Kidney (tissue), 14 donors: Measurements from ENCODE around the gene FAM186B. TPM values are rescaled to one million over a fixed set of nuclear protein-coding genes. Genes with fewer than 3 reads are reported as not detected.

Experiments
- DNase-seq, 5 donors: peaks; one replicate each; pipeline ENCODE4 v3.0.0-alpha.2; 2013 to 2020
- FAIRE-seq: peaks from 2 replicates; lab custom pipeline; 2012; peaks lifted over from hg19 to GRCh38; lab: Jason Lieb, UNC
- H3K27ac ChIP-seq, 2 donors: one replicate each; pipeline ENCODE4 v1.7.0; 2013; ENCODE audit warnings: low read depth in 2 of 2, low read length in 2 of 2, inconsistent platforms in 1 of 2
- H3K27me3 ChIP-seq: one replicate; pipeline ENCODE4 v1.7.1; 2013; ENCODE audit warnings: low read length, inconsistent platforms; ENCODE audit not compliant: control insufficient read depth, insufficient read depth
- H3K36me3 ChIP-seq, 3 donors: one replicate each; pipeline versions ENCODE4 v1.7.0 to v1.7.1; 2013; ENCODE audit warnings: low read length in 3 of 3, control low read depth in 1 of 3, inconsistent platforms in 1 of 3; ENCODE audit not compliant: insufficient read depth in 3 of 3, control insufficient read depth in 2 of 3
- H3K4me1 ChIP-seq, 3 donors: one replicate each; pipeline versions ENCODE4 v1.7.0 to v1.7.1; 2013; ENCODE audit warnings: low read length in 3 of 3, inconsistent platforms in 1 of 3, low read depth in 1 of 3; ENCODE audit not compliant: control insufficient read depth in 2 of 3, insufficient read depth in 2 of 3
- H3K4me3 ChIP-seq, 3 donors: one replicate each; pipeline versions ENCODE4 v1.7.0 to v1.8.1; 2013; ENCODE audit warnings: low read length in 3 of 3, control low read depth in 1 of 3, inconsistent platforms in 1 of 3
- H3K9ac ChIP-seq, 3 donors: one replicate each; pipeline versions ENCODE4 v1.7.0 to v1.7.1; 2013; ENCODE audit warnings: low read length in 3 of 3, control low read depth in 1 of 3, inconsistent platforms in 1 of 3
- H3K9me3 ChIP-seq, 3 donors: one replicate each; pipeline versions ENCODE4 v1.7.0 to v1.7.1; 2013; ENCODE audit warnings: low read length in 3 of 3, control low read depth in 1 of 3, inconsistent platforms in 1 of 3; ENCODE audit not compliant: control insufficient read depth in 2 of 3, insufficient read depth in 1 of 3
- intact Hi-C: fragments of 100-400 bp; cut with DNase I; formaldehyde crosslinking; loops from one replicate; pipeline ENCODE4 v1.11.1; 2022
- polyA plus RNA-seq: library from polyadenylated mRNA; stranded (reverse); fragments of 350-450 nt; fragmentation: Illumina TruSeq; extraction: RNeasy Lipid Tissue Mini Kit (QIAGEN cat#74804); gene quantifications from one replicate; pipeline ENCODE4 v1.2.3, GENCODE V29; 2014; ENCODE audit warnings: low read depth, low replicate concordance; ENCODE audit not compliant: insufficient read depth
- total RNA-seq: library from RNA; stranded (reverse); fragmentation: NEBNext Ultra II Directional; extraction: Animal tissue kit (Norgen Biotek cat#: 25700); gene quantifications from one replicate; pipeline ENCODE4 v1.2.1, GENCODE V29; 2021
- TF ChIP-seq, protein P1 (sequence below): IDR thresholded peaks from 3 replicates; pipeline ENCODE4 v1.5.1; 2012; ENCODE audit warnings: mild to moderate bottlenecking, moderate library complexity, borderline replicate concordance; ENCODE audit not compliant: insufficient read depth; ENCODE audit errors: extremely low read depth
- donor health status: control.
- donor health status: control.
- donor health status: control.
- donor health status: control.
- donor health status: control.
- donor health status: DM: yes; HTN: yes; CAD: no.
- donor health status: Normal renal cell carcinoma (clear cell type).

The FAM186B gene
- total and polyA plus RNA-seq, 2 donors from 2014 or later: 0.34 to 0.85 TPM

DNA sequence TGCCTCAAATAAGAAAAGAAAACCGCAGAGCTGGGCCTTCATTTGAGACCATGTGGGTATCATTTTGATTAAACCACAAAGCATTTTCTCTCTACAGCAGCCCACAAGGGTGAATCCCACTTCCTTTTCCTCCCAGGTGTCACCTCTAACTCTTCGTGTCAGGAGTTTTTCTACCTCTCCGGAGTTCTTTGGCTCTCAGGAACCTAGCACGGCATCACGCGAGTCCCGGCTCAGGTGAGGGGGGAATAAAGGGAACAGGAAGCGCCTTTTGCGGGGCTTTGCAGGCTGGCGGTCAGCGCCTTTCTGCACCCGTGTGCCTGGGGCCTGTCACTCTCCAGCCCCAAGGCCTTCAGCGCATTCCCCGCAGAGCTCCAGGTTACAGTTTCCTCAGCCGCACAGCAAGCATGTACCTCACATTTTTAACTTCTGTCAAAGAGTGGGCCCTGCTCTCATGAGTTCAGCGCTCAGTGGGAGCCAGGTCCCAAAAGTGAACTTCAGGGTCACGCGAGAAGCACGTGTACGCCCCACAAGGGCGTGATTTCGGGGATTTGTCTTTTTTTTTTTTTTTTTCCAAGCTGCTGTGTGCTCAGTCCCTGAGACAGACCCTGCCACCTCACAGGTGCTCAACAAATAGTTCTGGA lies 17.2 kb upstream of the FAM186B start:
- FAIRE-seq: no peak
- peak in 1 of 5 donors; percentile 64 for DNase-seq
- intact Hi-C loops: no loop called here

DNA sequence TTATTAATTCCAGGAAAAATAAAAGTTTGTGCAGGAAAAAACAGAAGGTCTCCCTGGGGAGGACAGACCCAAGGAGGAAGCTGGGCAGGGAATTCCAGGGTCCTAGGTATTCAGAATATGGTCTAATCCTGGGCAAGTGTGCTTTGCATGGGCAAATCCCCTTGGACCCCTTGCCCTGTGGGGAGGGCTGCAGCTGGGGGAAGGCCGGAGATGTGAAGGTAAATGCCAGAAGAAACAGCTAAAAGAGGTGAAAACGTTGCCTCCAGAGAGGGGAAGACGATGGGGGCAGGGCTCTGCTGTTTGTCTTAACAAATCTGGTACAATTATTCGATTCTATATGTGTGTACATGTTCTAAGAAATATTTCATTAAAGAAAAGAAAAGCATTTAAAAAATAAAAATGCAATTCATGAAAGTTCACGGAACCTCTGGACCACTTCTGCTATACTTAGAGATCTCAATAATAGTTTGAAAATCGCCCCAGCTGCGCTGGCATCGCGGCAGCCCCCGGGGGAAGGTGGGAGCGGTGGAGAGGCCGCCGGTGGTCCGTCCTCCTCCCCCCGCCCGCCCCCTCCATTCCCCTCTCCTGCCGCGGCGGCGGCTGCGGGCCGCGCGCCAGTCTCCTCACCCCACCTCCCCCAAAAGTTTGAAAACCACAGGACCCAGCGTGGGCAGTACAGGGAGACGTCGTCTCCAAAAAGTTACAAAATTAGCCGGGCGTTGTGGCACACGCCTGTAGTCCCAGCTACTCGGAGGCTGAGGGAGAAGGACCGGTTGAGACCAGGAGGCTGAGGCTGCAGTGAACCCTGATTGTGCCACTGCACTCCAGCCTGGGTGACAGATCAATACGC lies 16.4 kb upstream of the FAM186B start:
- peak overlapping the region in 1 of 2 donors; percentile 66 for H3K27ac ChIP-seq
- peak in 1 of 5 donors; percentile 26 for DNase-seq
- H3K9me3 ChIP-seq: no peaks in the 10 kb centered on the region
- H3K36me3 ChIP-seq: no peaks in the 10 kb centered on the region
- H3K4me1 ChIP-seq: peaks cover 3 to 6% (median 4%) of the 10 kb centered on the region in 3 donors
- FAIRE-seq: no peak
- TF ChIP-seq, protein P1, sequence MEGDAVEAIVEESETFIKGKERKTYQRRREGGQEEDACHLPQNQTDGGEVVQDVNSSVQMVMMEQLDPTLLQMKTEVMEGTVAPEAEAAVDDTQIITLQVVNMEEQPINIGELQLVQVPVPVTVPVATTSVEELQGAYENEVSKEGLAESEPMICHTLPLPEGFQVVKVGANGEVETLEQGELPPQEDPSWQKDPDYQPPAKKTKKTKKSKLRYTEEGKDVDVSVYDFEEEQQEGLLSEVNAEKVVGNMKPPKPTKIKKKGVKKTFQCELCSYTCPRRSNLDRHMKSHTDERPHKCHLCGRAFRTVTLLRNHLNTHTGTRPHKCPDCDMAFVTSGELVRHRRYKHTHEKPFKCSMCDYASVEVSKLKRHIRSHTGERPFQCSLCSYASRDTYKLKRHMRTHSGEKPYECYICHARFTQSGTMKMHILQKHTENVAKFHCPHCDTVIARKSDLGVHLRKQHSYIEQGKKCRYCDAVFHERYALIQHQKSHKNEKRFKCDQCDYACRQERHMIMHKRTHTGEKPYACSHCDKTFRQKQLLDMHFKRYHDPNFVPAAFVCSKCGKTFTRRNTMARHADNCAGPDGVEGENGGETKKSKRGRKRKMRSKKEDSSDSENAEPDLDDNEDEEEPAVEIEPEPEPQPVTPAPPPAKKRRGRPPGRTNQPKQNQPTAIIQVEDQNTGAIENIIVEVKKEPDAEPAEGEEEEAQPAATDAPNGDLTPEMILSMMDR: no peak
- peak overlapping the region; percentile 21 to 94 (median 80) for H3K9ac ChIP-seq
- intact Hi-C loops: no loop called here
- H3K27me3 ChIP-seq: no peaks in the 10 kb centered on the region
- H3K4me3 ChIP-seq: peak overlapping the region; percentile 39 to 89 (median 74)

More for the DNA sequence above, 17.2 kb upstream of the FAM186B start:
- peak overlapping the region; percentile 67 to 89 (median 74) for H3K4me3 ChIP-seq
- H3K27me3 ChIP-seq: no peaks in the 10 kb centered on the region
- H3K36me3 ChIP-seq: no peaks in the 10 kb centered on the region
- H3K9me3 ChIP-seq: no peaks in the 10 kb centered on the region
- peak overlapping the region; percentile 62 to 66 for H3K27ac ChIP-seq
- peak overlapping the region; percentile 52 to 94 (median 80) for H3K9ac ChIP-seq
- TF ChIP-seq, protein P1: no peak
- peaks cover 3 to 6% (median 4%) of the 10 kb centered on the region in 3 donors for H3K4me1 ChIP-seq

DNA sequence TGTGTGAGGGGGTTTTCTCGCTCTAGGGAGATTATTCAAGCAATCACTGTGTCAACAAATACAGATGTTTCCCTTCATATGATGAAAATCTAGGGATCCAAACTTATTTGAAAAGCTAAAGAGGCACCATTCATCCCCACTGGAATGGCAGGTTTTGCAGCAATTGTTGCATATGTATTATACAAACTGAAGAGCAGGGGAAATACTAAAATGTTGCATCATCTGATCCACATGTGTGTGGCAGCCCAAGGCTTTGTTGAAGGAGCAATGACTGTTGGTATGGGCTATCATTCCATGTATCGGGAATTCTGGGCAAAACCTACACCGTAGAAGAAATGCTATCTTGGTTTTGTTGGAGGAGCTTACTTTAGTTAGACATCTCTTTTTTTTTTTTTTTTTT lies 13.8 kb upstream of the FAM186B start:
- intact Hi-C loops: no loop called here
- DNase-seq (no peak), FAIRE-seq (no peak)
- Histone ChIP-seq H3K9me3 (no peaks in the 10 kb centered on the region), H3K9ac (no peak overlapping the region), H3K4me3 (no peak overlapping the region), H3K27me3 (no peaks in the 10 kb centered on the region), H3K27ac (no peak overlapping the region), H3K4me1 (peaks cover 3 to 6% (median 4%) of the 10 kb centered on the region in 3 donors), H3K36me3 (no peaks in the 10 kb centered on the region)
- TF ChIP-seq, protein P1: no peak
